Astrocyte of the cerebellum (primary cell): Measurements from ENCODE around the gene GPR55.
A peak's percentile ranks its signal among the peaks of the same experiment; 100 is the strongest.

ENCODE experiments used
- DNase-seq: peaks from one replicate; pipeline ENCODE4 v3.0.0-alpha.2; 2011; ENCODE audit warnings: low read depth
- H3K4me3 ChIP-seq: 2 replicates; pipeline ENCODE4 v1.5.1; 2011; ENCODE audit warnings: mild to moderate bottlenecking, low read depth, low read length, moderate library complexity
- CTCF ChIP-seq: IDR thresholded peaks from 2 replicates; pipeline ENCODE4 v1.5.1; 2012; ENCODE audit warnings: low read length, low read depth, moderate library complexity, mild to moderate bottlenecking; ENCODE audit errors: missing control alignments
- in situ Hi-C: cut with HindIII; loops from 2 replicates; pipeline ENCODE4 v1.10.0; 2017; ENCODE audit warnings: low sequenced_read_pairs

The GPR55 gene

GRCh38 chr2:230919240-230919639 is 5.8 kb downstream of the GPR55 start:
- no peak overlapping the region for H3K4me3 ChIP-seq
- no peak for DNase-seq
- in situ Hi-C loops: loop anchor here (5.0 kb wide), 1 partner anchor 42 kb away; no protein-coding TSS in a partner anchor
- TF ChIP-seq CTCF: no peak

GRCh38 chr2:230916218-230916617 is 8.8 kb downstream of the GPR55 start:
- no peak for DNase-seq
- no peak overlapping the region for H3K4me3 ChIP-seq
- TF ChIP-seq CTCF: no peak
- in situ Hi-C loops: loop anchor here (5.0 kb wide), 1 partner anchor 39 kb away; no protein-coding TSS in a partner anchor

DNA sequence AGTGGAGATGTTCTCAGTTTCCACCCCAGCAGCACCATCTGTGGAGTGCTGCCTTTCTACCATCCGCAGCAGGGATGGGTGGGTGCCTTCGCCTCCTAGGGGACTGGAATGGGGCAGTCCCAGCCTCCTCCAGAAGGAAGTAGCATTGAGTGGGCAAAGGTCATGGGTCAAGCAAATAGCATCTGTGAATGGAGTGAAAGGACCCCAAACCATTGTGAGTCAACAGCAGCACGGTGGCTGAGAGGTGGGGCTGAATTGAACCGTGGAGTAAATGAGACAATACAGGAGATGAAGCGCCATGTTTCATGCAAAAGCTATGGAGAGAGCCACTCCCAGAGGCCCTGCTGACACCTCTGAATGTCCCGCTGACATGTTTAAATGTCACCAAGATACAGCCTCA is 9.7 kb downstream of the GPR55 start:
- DNase-seq: no peak
- in situ Hi-C loops: loop anchor here (5.0 kb wide), 1 partner anchor 38 kb away; no protein-coding TSS in a partner anchor
- no peak overlapping the region for H3K4me3 ChIP-seq
- no peak for TF ChIP-seq CTCF

GRCh38 chr2:230914886-230915285 is 10.2 kb downstream of the GPR55 start:
- in situ Hi-C loops: loop anchor here (5.0 kb wide), 1 partner anchor 38 kb away; no protein-coding TSS in a partner anchor
- H3K4me3 ChIP-seq: no peak overlapping the region
- no peak for DNase-seq
- TF ChIP-seq CTCF: no peak

- TF ChIP-seq CTCF: peak; percentile 22
- DNase-seq: no peak
- in situ Hi-C loops: no loop called here
- H3K4me3 ChIP-seq: no peak overlapping the region
Observed at GRCh38 chr2:230913406-230914143, 11.5 kb downstream of the GPR55 start.

DNA sequence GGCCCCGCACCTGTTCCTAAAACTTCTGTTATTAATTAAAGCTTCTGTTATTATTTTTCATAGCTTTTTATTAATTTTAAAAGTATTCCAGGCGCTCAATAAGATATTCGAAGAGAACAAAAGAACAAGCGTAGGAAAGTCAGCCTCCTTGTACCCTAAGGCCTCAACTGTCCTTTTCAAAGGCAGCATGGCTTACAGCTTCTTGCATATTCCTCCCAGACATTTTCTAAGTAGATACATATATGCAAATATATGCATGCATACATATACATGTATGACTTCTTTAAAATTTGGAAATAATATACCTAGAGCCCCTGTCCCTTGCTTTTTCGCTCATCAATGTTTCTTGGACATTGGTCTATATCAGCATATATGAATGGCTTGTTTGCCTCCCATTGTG is 12.3 kb downstream of the GPR55 start:
- in situ Hi-C loops: no loop called here
- no peak for DNase-seq
- no peak for TF ChIP-seq CTCF
- no peak overlapping the region for H3K4me3 ChIP-seq

GRCh38 chr2:230912046-230912445 is 13.0 kb downstream of the GPR55 start:
- H3K4me3 ChIP-seq: no peak overlapping the region
- DNase-seq: no peak
- in situ Hi-C loops: no loop called here
- TF ChIP-seq CTCF: no peak
